Measurements from ENCODE around the gene WNK2.

The WNK2 gene

GRCh38 chr9:93253633-93254032 lies 69.7 kb downstream of the WNK2 start:
- no peak for DNase-seq (ENCODE audit: low read depth in 2 of 2)

DNA sequence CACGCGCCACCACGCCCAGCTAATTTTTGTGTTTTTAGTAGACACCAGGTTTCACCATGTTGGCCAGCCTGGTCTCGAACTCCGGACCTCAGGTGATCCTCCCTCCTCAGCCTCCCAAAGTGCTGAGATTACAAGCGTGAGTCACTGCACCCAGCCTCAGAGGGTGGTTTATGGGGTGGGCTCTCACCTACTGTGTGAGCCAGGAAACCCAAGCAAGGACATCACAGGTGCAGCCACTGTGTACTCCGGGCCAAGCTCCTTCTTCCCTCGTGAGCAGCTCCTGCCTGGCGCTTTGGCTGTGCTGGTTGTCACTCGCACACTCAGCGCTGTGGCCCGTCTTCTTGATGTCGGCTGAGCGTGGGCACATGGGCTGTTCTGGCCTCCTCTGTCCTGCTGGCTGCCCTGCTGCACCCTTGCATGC lies 70.1 kb downstream of the WNK2 start:
- no peak for DNase-seq (ENCODE audit: low read depth in 2 of 2)

GRCh38 chr9:93254806-93255493 lies 71.0 kb downstream of the WNK2 start:
- no peak for DNase-seq (ENCODE audit: low read depth in 2 of 2)

GRCh38 chr9:93255494-93255867 lies 71.5 kb downstream of the WNK2 start:
- no peak for DNase-seq (ENCODE audit: low read depth in 2 of 2)

DNA sequence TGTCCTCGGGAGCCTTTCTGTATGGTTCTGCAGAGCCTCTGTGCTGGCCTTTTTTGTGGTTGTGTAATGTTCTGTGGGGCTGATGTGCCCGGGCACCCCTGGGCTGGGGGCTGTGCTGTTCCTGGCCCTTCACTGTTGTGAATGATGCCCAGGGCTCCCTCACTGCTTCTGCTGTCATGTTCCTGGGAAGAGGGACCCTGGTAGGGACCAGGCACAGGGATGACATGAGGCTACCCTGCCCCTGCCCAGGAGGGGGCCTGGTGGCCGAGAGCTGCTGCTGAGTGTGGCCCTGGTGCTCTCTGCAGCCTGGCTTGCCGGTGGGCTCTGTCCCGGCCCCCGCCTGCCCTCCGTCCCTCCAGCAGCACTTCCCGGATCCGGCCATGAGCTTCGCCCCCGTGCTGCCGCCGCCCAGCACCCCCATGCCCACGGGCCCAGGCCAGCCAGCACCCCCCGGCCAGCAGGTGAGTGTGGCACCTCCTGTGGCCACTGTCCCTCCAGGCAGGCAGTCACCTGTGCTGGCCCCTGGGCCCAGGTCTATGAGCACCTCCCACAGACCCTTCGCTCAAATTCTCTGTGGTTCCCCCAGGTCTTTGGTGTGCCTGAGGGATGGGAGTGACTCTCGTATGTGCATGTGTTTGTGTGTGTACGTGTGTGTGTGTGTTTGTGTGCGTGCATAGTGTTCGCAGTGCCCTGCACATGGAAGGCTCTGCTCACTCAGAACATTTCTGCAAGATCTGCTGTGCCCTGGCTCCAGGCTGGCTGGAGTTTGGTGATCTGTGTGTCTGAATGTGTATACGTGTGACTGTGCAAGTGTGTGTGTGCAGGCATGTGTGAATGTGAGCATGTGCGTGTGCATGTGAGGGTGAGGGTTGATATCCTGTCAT lies 72.3 kb downstream of the WNK2 start:
- DNase-seq (ENCODE audit: low read depth in 2 of 2) = no peak

GRCh38 chr9:93256878-93257807 lies 73.2 kb downstream of the WNK2 start:
- DNase-seq (ENCODE audit: low read depth in 2 of 2) = no peak

- DNase-seq (ENCODE audit: low read depth in 2 of 2) = no peak
Measured at GRCh38 chr9:93257808-93258331, 73.9 kb downstream of the WNK2 start.

DNA sequence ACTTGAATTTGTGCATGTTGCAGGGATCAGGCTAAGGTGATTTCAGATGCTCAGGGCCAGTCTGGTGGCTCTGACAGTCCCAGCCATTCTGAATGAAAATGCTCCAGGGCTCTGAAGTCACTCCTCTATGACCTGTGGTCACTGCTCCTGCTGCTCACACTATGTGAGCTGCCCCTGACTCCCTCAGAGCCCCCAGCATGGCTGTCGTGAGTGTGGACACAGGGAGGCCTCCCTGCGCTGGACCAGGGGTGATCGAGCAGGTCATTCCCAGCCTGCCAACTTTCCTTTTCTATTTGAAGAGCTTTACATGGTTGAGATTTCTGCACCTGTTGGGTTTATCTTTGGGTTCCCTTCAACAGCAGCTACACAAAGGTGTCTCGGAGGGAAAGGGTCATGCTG lies 74.5 kb downstream of the WNK2 start:
- no peak for DNase-seq (ENCODE audit: low read depth in 2 of 2)

DNA sequence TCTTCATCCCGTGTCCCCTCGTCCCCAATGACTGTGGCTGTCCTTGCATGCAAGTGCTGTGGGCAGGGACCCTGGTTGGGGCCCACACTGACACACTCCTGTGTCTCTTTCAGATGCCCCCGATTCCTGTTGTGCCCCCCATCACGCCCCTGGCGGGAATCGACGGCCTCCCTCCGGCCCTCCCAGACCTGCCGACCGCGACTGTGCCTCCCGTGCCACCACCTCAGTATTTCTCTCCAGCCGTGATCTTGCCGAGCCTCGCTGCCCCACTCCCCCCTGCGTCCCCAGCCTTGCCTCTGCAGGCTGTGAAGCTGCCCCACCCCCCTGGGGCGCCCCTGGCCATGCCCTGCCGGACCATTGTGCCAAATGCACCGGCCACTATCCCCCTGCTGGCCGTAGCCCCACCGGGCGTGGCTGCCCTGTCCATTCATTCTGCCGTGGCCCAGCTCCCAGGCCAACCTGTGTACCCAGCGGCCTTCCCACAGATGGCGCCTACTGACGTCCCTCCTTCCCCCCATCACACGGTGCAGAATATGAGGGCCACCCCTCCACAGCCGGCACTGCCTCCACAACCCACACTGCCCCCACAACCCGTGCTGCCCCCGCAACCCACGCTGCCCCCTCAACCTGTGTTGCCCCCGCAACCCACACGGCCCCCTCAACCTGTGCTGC lies 75.0 kb downstream of the WNK2 start:
- no peak for DNase-seq (ENCODE audit: low read depth in 2 of 2)

GRCh38 chr9:93259490-93260262 lies 75.7 kb downstream of the WNK2 start:
- no peak for DNase-seq (ENCODE audit: low read depth in 2 of 2)

DNA sequence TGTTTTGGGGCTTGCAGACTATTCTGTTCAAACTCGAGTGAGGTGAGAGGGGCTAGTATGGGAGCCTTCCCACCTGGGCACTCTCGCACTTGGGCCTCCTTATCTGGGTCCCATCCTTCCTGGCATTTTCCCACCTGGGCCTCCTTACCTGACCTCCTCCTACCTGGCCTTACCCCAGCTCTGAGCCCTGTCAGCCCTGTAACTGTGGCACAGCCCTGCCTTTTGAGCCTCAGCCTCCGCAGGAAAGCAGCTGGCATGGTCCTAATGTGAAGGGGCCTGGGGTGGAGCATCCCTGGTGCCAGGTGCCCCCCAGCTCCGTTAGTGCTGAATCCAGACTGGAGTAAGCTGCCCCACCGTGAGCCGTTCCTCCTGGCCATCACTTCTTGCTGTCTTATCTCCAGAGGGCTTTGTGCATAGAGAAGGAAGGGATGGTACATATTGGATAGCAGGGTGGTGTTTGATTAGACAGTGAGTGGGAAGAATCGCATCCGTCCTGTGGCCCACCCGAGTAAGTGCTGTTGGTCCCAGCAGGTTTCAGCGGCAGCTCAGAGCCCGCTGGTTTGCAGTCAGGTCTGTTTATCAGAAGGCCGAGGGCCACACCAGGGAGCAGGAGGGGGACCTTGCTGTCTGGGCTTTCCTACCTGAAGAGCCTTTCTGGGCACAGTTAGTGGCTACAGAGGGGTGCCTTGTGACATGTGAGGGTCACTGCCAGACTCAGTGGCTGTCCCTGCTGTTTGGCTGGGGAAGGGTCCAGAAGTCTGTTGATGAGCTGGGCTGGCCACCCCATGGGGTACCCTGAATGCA lies 76.5 kb downstream of the WNK2 start:
- DNase-seq (ENCODE audit: low read depth in 2 of 2) = no peak

DNA sequence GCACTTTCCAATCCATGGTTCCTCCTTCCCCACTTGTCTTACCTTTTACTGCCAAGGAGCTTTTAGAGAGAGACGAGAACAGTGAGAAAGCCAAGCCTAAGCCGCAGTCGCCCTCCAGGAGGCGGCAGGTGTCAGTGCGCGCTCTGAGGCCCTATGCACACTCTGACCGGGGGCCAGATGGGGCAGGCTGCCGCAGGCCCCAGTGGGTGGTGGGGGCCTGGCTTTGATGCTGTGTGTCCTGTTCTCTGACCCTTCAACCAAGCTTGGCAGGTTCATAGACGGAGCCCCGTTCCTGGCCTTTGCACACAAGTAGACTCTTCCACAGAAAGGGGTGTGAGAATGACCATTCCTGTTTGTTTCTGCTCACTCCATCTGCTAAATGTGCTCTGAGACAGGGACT lies 77.3 kb downstream of the WNK2 start:
- no peak for DNase-seq (ENCODE audit: low read depth in 2 of 2)

- no peak for DNase-seq (ENCODE audit: low read depth in 2 of 2)
Measured at GRCh38 chr9:93261735-93262523, 78.0 kb downstream of the WNK2 start.

DNA sequence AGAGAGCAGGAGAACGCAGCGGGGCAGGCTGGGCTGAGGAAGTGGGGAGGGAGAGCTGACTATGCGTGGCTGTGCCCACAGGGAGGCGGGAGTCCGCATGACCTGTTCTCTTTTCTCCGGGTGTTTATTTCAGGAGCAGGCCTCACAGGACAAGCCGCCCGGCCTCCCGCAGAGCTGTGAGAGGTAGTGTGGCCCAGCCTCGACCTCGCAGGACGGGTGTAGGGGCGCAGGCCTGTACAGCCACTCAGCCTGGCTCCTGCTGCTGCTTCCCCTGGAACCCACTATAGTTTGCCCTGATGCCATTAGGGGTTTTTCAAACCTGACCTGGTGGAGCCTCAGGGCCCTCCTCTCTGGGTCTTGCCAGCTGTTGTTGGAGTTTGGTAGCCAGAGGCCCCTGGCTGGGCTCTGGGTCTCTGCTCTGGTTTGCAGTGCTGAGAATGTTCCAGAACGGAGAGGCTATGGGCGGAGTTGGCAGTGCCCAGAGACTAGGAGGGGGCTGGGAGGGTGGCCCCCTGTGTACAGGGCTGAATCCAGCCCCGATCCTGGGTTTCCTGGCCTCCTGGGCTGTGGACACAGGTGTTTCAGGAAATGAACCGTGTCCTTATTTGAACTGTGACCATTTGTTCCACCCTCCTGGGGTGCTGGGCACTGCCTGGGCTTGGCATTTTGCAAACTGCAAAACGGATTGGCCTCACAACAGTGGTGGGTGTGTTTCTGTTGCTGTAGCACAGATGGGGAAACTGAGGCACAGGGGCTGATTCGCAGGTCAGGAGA lies 78.8 kb downstream of the WNK2 start:
- no peak for DNase-seq (ENCODE audit: low read depth in 2 of 2)

DNA sequence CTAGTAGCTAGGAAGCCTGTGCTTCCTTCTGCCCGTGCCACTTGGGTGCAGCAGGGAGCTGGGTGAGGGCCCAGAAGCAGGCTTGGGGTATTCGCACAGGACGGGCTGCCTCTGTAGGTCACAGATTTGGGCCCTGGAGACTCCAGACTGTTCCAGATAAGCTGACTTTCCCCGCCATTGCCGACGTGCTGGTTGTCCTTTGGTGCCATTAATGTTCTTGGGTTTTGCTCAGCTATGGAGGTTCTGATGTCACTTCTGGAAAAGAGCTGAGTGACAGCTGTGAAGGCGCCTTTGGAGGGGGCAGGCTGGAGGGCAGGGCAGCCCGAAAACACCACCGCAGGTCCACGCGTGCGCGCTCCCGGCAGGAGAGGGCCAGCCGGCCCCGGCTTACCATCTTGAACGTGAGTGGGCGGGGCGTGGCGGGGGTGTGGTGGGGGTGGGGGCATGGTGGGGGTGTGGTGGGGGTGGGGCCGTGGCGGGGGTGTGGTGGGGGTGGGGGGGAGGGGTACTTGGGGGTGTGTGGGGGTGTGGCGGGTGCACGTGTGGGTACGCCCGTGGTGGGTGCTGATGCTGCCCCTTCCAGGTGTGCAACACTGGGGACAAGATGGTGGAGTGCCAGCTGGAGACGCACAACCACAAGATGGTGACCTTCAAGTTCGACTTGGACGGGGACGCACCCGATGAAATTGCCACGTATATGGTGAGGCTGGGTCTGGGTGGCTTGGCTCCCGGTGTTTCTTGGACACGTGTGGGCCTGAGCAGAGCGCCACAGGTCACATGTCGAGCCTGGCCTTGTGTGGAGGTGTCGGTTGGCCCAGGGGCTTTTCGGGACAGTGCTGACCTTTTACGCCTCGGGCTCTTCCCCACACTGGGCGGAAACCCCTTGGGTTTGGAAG lies 79.6 kb downstream of the WNK2 start:
- no peak for DNase-seq (ENCODE audit: low read depth in 2 of 2)

DNA sequence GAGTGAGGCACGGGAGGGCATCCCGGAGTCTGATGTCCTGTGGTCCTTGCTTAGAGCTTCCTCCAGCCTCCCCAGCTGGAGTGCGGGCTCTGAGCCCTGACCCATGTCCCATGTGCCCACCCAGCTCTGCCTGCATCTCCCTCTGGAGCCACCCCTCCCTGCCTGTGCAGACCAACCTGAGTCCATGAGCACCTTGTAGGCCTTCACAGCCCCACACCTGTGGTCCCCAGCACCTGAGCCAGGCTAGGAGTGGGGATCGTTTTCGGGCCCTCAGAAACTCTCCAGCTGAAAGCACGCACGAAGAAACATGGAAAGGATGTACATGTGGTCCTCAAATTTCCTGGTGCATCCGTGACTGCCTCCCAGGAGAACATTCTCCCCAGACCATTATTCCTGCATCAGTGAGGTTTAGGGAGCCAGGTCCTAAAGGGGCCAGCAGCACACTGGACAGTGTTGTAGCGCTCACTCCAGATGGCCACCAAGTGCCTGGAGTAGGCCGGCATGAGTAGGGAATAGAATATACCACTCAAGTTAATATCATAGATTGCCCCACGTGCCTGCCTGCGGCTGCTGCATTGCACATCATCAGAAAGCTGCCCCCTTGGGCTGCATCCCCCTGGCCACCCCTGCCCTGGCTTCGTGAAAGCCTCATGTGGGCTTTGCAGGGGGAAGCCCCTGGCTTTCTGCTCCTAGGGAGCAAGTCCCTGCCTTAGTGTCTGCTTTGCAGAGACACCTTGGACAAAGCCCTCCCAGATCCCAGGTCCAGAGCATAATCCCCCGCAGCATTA lies 80.6 kb downstream of the WNK2 start:
- no peak for DNase-seq (ENCODE audit: low read depth in 2 of 2)

Data from stimulated activated CD8-positive, alpha-beta memory T cell treated with anti-CD3 and anti-CD28 coated beads, Interleukin-15, amount 100 ng/mL, for 4 hours (primary cell).